GM19043 (cell line): Measurements from ENCODE around the gene CEP63.
A peak's percentile ranks its signal among the peaks of the same experiment; 100 is the strongest.

ENCODE experiments used
- ATAC-seq: cut with Tn5 transposase; IDR thresholded peaks from one replicate; pipeline ENCODE4 v1.9.1; 2021; ENCODE audit warnings: low read depth; ENCODE audit not compliant: unreplicated experiment

CEP63 gene

GRCh38 chr3:134485718-134486576, at the start of gene CEP63, which contains the start of gene ANAPC13:
TSS of gene CEP63 (plus strand) at chr3:134486057. CDS start at chr3:134495321, 9,264 bp downstream.
TSS of gene ANAPC13 (minus strand) at chr3:134485985. CDS start at chr3:134482904, 3,081 bp downstream.
- ATAC-seq, result peak; percentile 83

GRCh38 chr3:134437211-134437752, 48.6 kb upstream of the CEP63 start:
- ATAC-seq, result no peak

- no peak for ATAC-seq
These were observed 44.5 kb upstream of the CEP63 start for GRCh38 chr3:134441321-134441720.

- no peak for ATAC-seq
These were observed 44.0 kb upstream of the CEP63 start for GRCh38 chr3:134441821-134442220.

GRCh38 chr3:134445095-134445494, 40.8 kb upstream of the CEP63 start:
- ATAC-seq, result no peak

GRCh38 chr3:134445636-134446035, 40.2 kb upstream of the CEP63 start:
- no peak for ATAC-seq

- ATAC-seq, result no peak
These were observed 39.1 kb upstream of the CEP63 start for GRCh38 chr3:134446800-134447199.

GRCh38 chr3:134447351-134447750, 38.5 kb upstream of the CEP63 start:
- ATAC-seq, result no peak

- no peak for ATAC-seq
These were observed 37.2 kb upstream of the CEP63 start for GRCh38 chr3:134448664-134449063.

- no peak for ATAC-seq
These were observed 36.6 kb upstream of the CEP63 start for GRCh38 chr3:134449277-134449676.

- ATAC-seq, result no peak
These were observed 35.9 kb upstream of the CEP63 start for GRCh38 chr3:134449951-134450350.

GRCh38 chr3:134453631-134454030, 32.2 kb upstream of the CEP63 start:
- ATAC-seq, result no peak

GRCh38 chr3:134457376-134458074, 28.3 kb upstream of the CEP63 start:
- no peak for ATAC-seq

- no peak for ATAC-seq
These were observed 27.4 kb upstream of the CEP63 start for GRCh38 chr3:134458406-134458945.

- no peak for ATAC-seq
These were observed 26.3 kb upstream of the CEP63 start for GRCh38 chr3:134459562-134459961.

GRCh38 chr3:134460965-134461364, 24.9 kb upstream of the CEP63 start:
- ATAC-seq, result no peak

- no peak for ATAC-seq
These were observed 23.4 kb upstream of the CEP63 start for GRCh38 chr3:134462331-134462941.

- no peak for ATAC-seq
These were observed 22.2 kb upstream of the CEP63 start for GRCh38 chr3:134463676-134464063.

GRCh38 chr3:134464064-134464688, 21.7 kb upstream of the CEP63 start:
- ATAC-seq, result no peak

- no peak for ATAC-seq
These were observed 21.0 kb upstream of the CEP63 start for GRCh38 chr3:134464689-134465365.
